Lung (tissue), 12 donors: ENCODE results near the gene SLC35F4. TPM values are rescaled to one million over a fixed set of nuclear protein-coding genes. Genes with fewer than 3 reads are reported as not detected.

Experiments used
- ATAC-seq: fragments of 200-7000 bp; cut with Tn5 transposase; one replicate; pipeline ENCODE4 v1.9.1; 2020; ENCODE audit warnings: moderate number of reproducible peaks; ENCODE audit not compliant: insufficient read depth, low FRiP score
- DNase-seq, 3 donors: peaks; one replicate each; pipeline ENCODE4 v3.0.0-alpha.2; 2013 to 2017
- H3K27ac ChIP-seq, 2 donors: one replicate each; pipeline ENCODE4 v1.5.1; 2013; ENCODE audit warnings: mild to moderate bottlenecking in 2 of 2, moderate library complexity in 2 of 2, control low read depth in 1 of 2, inconsistent platforms in 1 of 2, low read depth in 1 of 2, low read length in 1 of 2
- H3K27me3 ChIP-seq, 3 donors: one replicate each; pipeline ENCODE4 v1.5.1; 2013; ENCODE audit warnings: low read length in 2 of 3; ENCODE audit not compliant: control insufficient read depth in 3 of 3, insufficient read depth in 3 of 3
- H3K36me3 ChIP-seq, 4 donors: one replicate each; pipeline ENCODE4 v1.5.1; 2013; ENCODE audit warnings: low read length in 4 of 4, mild to moderate bottlenecking in 1 of 4, moderate library complexity in 1 of 4; ENCODE audit not compliant: control insufficient read depth in 4 of 4, insufficient read depth in 4 of 4
- H3K4me1 ChIP-seq, 5 donors: one replicate each; pipeline ENCODE4 v1.5.1; 2013; ENCODE audit warnings: low read length in 5 of 5, mild to moderate bottlenecking in 2 of 5, moderate library complexity in 1 of 5; ENCODE audit not compliant: control insufficient read depth in 5 of 5, insufficient read depth in 5 of 5
- H3K4me3 ChIP-seq: one replicate; pipeline ENCODE4 v1.5.1; 2013; ENCODE audit warnings: mild to moderate bottlenecking, control low read depth, moderate library complexity
- H3K9ac ChIP-seq, 2 donors: one replicate each; pipeline ENCODE4 v1.5.1; 2013; ENCODE audit warnings: low read length in 2 of 2, control low read depth in 1 of 2; ENCODE audit not compliant: insufficient read depth in 1 of 2
- H3K9me3 ChIP-seq, 4 donors: one replicate each; pipeline ENCODE4 v1.5.1; 2013; ENCODE audit warnings: low read length in 3 of 4, mild to moderate bottlenecking in 1 of 4, moderate library complexity in 1 of 4; ENCODE audit not compliant: control insufficient read depth in 4 of 4, insufficient read depth in 3 of 4
- WGBS, 2 donors: extraction: QIAGEN DNeasy Blood & Tissue Kit; methylation state at CpG; one replicate each; pipeline ENCODE4 v1.1.7; 2013; 5-methylcytosine and 5-hydroxymethylcytosine counted together
- polyA plus RNA-seq, 2 donors: library from polyadenylated mRNA; stranded (reverse); fragments of 200-250 nt; gene quantifications; one replicate each; pipeline ENCODE4 v1.2.1, GENCODE V29; 2013
- total RNA-seq, 2 donors: library from RNA; depleted of rRNA in 1 of 2; stranded (reverse); fragments of >200 nt in 1 of 2; gene quantifications; one replicate each; pipeline ENCODE4 v1.2.1, GENCODE V29; 2014 to 2021
- TF ChIP-seq, protein P1 (sequence below): IDR thresholded peaks from 2 replicates; pipeline ENCODE4 v1.5.1; 2012; ENCODE audit warnings: mild to moderate bottlenecking; ENCODE audit errors: control extremely low read depth, extremely low read depth
- donor health status: control.
- donor health status: control.
- donor health status: Bipolar disorder and iron deficiency.
- donor health status: healthy.
- donor health status: DM: yes; HTN: yes; CAD: no.

Gene SLC35F4
- total and polyA plus RNA-seq, 4 donors = not detected

DNA sequence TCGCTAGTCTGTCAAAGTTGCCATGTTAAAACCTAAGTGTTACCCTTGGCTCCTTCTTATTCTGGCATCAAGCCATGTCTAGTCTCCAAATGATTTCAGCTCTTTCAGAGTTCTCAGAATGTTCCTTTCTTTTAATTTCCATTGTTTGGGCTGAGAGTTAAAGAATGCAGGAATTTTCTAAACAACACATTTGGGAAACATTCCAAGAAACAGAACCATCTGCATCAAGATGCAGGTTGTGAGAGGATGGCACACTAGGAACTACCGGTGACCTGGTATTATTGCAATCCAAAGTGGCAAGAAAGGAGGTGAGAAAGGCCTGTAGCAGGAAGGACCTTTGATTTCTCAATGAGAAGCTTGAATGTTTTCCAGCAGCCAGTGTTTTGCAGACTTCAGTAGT lies 30.1 kb downstream of the SLC35F4 start:
- ATAC-seq = no peak
- no peak overlapping the region for H3K4me3 ChIP-seq
- peak in 1 of 3 donors; percentile 4 for DNase-seq
- H3K4me1 ChIP-seq = no peaks in the 10 kb centered on the region
- H3K27me3 ChIP-seq = no peaks in the 10 kb centered on the region
- no peaks in the 10 kb centered on the region for H3K9me3 ChIP-seq
- no peak overlapping the region for H3K27ac ChIP-seq
- WGBS, 2 donors = 71 to 89% methylated on average over 2 of the region's 2 CpGs
- TF ChIP-seq, protein P1, sequence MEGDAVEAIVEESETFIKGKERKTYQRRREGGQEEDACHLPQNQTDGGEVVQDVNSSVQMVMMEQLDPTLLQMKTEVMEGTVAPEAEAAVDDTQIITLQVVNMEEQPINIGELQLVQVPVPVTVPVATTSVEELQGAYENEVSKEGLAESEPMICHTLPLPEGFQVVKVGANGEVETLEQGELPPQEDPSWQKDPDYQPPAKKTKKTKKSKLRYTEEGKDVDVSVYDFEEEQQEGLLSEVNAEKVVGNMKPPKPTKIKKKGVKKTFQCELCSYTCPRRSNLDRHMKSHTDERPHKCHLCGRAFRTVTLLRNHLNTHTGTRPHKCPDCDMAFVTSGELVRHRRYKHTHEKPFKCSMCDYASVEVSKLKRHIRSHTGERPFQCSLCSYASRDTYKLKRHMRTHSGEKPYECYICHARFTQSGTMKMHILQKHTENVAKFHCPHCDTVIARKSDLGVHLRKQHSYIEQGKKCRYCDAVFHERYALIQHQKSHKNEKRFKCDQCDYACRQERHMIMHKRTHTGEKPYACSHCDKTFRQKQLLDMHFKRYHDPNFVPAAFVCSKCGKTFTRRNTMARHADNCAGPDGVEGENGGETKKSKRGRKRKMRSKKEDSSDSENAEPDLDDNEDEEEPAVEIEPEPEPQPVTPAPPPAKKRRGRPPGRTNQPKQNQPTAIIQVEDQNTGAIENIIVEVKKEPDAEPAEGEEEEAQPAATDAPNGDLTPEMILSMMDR = no peak
- no peaks in the 10 kb centered on the region for H3K36me3 ChIP-seq
- H3K9ac ChIP-seq = no peak overlapping the region

DNA sequence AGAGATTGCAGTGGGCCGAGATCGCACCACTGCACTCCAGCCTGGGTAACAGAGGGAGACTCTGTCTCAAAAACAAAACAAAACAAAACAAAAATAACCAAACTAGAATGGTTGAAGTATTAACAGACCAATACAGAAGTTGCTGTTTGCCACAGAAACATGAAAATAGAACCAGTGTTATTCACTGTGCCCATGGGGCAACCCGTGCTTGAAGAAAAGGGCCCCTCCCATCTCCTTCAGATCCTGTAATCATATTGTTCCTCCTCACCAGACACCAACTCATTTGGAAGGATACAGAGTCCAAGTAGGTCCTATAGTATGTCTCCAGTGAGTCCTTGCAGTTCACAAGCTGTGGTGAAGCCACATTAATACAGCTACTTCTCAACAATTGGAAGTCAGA lies 30.9 kb downstream of the SLC35F4 start:
- Histone ChIP-seq H3K27me3 (no peaks in the 10 kb centered on the region), H3K4me1 (no peaks in the 10 kb centered on the region), H3K36me3 (no peaks in the 10 kb centered on the region), H3K9me3 (no peaks in the 10 kb centered on the region), H3K27ac (no peak overlapping the region), H3K9ac (no peak overlapping the region), H3K4me3 (no peak overlapping the region)
- TF ChIP-seq, protein P1 = no peak
- DNase-seq (no peak), ATAC-seq (no peak)
- WGBS, 2 donors = 88 to 90% methylated on average over 3 of the region's 3 CpGs

DNA sequence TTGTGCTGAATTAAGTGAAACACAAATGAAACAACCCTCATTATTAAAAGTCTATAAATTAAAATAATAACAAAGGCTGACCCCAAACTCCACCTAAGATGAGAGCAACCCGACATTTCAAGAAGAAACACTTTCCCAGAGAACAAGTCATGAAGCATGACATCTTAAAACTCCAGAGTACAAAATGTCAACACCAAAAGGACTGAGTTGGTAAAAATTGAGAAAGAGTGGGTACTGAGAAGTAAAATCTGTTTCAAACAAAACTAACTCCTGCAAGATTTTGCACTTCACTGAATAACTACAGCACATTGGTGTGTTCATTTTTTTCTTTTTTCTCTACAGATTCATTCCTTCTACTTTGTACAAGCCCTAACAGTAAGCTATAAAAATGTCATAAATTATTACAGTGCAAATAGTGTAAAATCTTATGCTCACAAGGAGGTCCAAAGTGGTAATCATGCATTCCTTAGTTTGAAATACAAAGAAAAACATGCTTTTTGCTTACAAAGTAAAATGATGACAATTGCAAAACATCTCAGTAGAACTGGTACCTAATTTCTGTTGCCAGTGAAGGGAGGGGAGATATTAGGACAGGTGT lies 31.8 kb downstream of the SLC35F4 start:
- H3K27me3 ChIP-seq = no peaks in the 10 kb centered on the region
- no peak for DNase-seq
- ATAC-seq = no peak
- H3K27ac ChIP-seq = no peak overlapping the region
- no peaks in the 10 kb centered on the region for H3K36me3 ChIP-seq
- no peaks in the 10 kb centered on the region for H3K4me1 ChIP-seq
- 0 to 53% methylated on average over 1 of the region's 1 CpG for WGBS, 2 donors
- no peaks in the 10 kb centered on the region for H3K9me3 ChIP-seq
- no peak overlapping the region for H3K9ac ChIP-seq
- TF ChIP-seq, protein P1 = no peak
- H3K4me3 ChIP-seq = no peak overlapping the region

DNA sequence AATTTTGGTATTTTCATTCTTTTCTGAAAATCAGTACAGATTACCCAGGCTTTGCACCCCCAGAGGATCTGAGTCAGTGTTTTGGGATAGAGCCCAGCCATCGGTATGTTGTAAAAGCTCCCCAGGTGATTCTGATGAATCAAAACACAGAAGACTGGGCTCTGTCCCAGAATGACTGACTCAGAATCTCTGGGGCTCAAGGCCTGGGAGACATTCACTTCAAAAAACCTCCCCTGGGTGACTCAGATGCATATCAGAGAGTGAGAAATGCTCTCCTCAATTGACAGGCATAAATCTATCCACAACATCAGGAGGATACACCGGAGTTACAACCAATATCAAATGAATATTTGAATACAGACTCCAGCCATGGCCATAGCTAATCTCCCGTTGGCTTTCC lies 32.6 kb downstream of the SLC35F4 start:
- TF ChIP-seq, protein P1 = no peak
- Histone ChIP-seq H3K4me3 (no peak overlapping the region), H3K36me3 (no peaks in the 10 kb centered on the region), H3K4me1 (no peaks in the 10 kb centered on the region), H3K27me3 (no peaks in the 10 kb centered on the region), H3K9ac (no peak overlapping the region), H3K27ac (no peak overlapping the region), H3K9me3 (no peaks in the 10 kb centered on the region)
- ATAC-seq = peak; percentile 27
- no peak for DNase-seq
- WGBS, 2 donors = 59 to 60% methylated on average over 3 of the region's 3 CpGs
